GM12878 (cell line): ENCODE data around the gene KIRREL3. TPM values are rescaled to one million over a fixed set of nuclear protein-coding genes. Genes with fewer than 3 reads are reported as not detected.

ENCODE experiments used
- ATAC-seq: fragments of 200-7000 bp; cut with Tn5 transposase; 3 replicates; pipeline ENCODE4 v1.9.1; 2020; ENCODE audit warnings: mild to moderate bottlenecking, moderate library complexity
- BruUV-seq: library from RNA; stranded (reverse); fragments of 400-500 nt; replicated peaks from 2 replicates; lab custom pipeline; 2021; lab: Mats Ljungman, UMichigan
- CTCF ChIA-PET: fragments of 300-600 bp; sonication (Branson Sonifier 250); formaldehyde crosslinking; extraction: SDS; loops from one replicate; lab custom pipeline; 2021; ENCODE audit warnings: inconsistent platforms; lab: Yijun Ruan, JAX
- POLR2A ChIA-PET: fragments of 350-600 bp; formaldehyde crosslinking; extraction: SDS; loops from one replicate; lab custom pipeline; 2021; ENCODE audit warnings: inconsistent platforms; lab: Charles Lee
- RAD21 ChIA-PET: fragments of 300-600 bp; sonication (Branson Sonifier 250); formaldehyde crosslinking; loops from one replicate; lab custom pipeline; 2023; ENCODE audit warnings: antibody characterized with exemption; ENCODE audit not compliant: unreplicated experiment; lab: Charles Lee
- SMC1A ChIA-PET: fragments of 300-600 bp; sonication (Branson Sonifier 250); formaldehyde crosslinking; loops from one replicate; lab custom pipeline; 2023; ENCODE audit not compliant: unreplicated experiment, uncharacterized antibody; lab: Charles Lee
- DNase-seq: peaks from one replicate; pipeline ENCODE4 v3.0.0-alpha.2; 2011; ENCODE audit warnings: low read depth, low spot score
- FAIRE-seq: peaks from 3 replicates; lab custom pipeline; 2011; peaks lifted over from hg19 to GRCh38; lab: Jason Lieb, UNC
- H2AFZ ChIP-seq: 2 replicates; pipeline ENCODE4 v1.6.0; 2011; ENCODE audit warnings: low read depth, low read length, control low read depth; ENCODE audit not compliant: control insufficient read depth
- H3K27ac ChIP-seq: 2 replicates; pipeline ENCODE4 v1.5.1; 2011; ENCODE audit warnings: control low read depth; ENCODE audit not compliant: control insufficient read depth, insufficient read depth
- H3K27me3 ChIP-seq, 2 experiments: replicated peaks in 1 of 2; 2 replicates each; pipeline versions ENCODE4 v1.6.0 to v1.6.1; 2011; ENCODE audit warnings: low read length in 1 of 2; ENCODE audit not compliant: control insufficient read depth in 2 of 2, insufficient read depth in 2 of 2
- H3K36me3 ChIP-seq, 2 experiments: 2 replicates each; pipeline ENCODE4 v1.5.1; 2011; ENCODE audit warnings: low read length in 1 of 2; ENCODE audit not compliant: control insufficient read depth in 2 of 2, insufficient read depth in 2 of 2
- H3K4me1 ChIP-seq: 2 replicates; pipeline ENCODE4 v1.6.1; 2011; ENCODE audit warnings: mild to moderate bottlenecking, low read length, moderate library complexity, mixed read lengths; ENCODE audit not compliant: control insufficient read depth, insufficient read depth
- H3K4me2 ChIP-seq: 2 replicates; pipeline ENCODE4 v1.6.0; 2011; ENCODE audit warnings: control low read depth; ENCODE audit not compliant: control insufficient read depth, insufficient read depth
- H3K4me3 ChIP-seq: fragments of 200-600 bp; sonication (generic); 2 replicates; pipeline ENCODE4 v1.5.1; 2016
- H3K79me2 ChIP-seq: 2 replicates; pipeline ENCODE4 v1.6.0; 2011; ENCODE audit warnings: low read length; ENCODE audit not compliant: control insufficient read depth, insufficient read depth
- H3K9ac ChIP-seq: 2 replicates; pipeline ENCODE4 v1.8.0; 2011; ENCODE audit warnings: low read length, control low read depth, mixed read lengths; ENCODE audit not compliant: control insufficient read depth, insufficient read depth
- H3K9me3 ChIP-seq: replicated peaks from 3 replicates; pipeline ENCODE4 v1.5.1; 2011; ENCODE audit warnings: mild to moderate bottlenecking, low read length; ENCODE audit not compliant: control insufficient read depth, insufficient read depth
- H4K20me1 ChIP-seq: 2 replicates; pipeline ENCODE4 v1.6.0; 2011; ENCODE audit not compliant: control insufficient read depth, insufficient read depth
- CBFB ChIP-seq: IDR thresholded peaks from 2 replicates; pipeline ENCODE4 v1.6.1; 2016; ENCODE audit warnings: antibody characterized with exemption, low read depth
- EGR1 ChIP-seq, 2 experiments: IDR thresholded peaks; 1 replicate in 1 of 2; 2 replicates in 1 of 2; pipeline ENCODE4 v1.6.1; 2011 to 2012; ENCODE audit warnings: low read depth in 2 of 2, low read length in 2 of 2, borderline replicate concordance in 1 of 2, mild to moderate bottlenecking in 1 of 2, moderate library complexity in 1 of 2
- ESRRA ChIP-seq: IDR thresholded peaks from 2 replicates; pipeline ENCODE4 v1.6.1; 2012; ENCODE audit warnings: mild to moderate bottlenecking, low read length, improper control_type of control experiment
- GATAD2B ChIP-seq: fragments of 450-650 bp; conservative IDR thresholded peaks from 2 replicates; pipeline ENCODE4 v1.6.1; 2017; ENCODE audit warnings: low read depth, mild to moderate bottlenecking, moderate library complexity
- IKZF1 ChIP-seq: fragments of 450-650 bp; conservative IDR thresholded peaks from 2 replicates; pipeline ENCODE4 v1.6.1; 2017; ENCODE audit warnings: antibody characterized with exemption, mild to moderate bottlenecking
- MYC ChIP-seq: IDR thresholded peaks from 2 replicates; pipeline ENCODE4 v1.6.1; 2011; ENCODE audit warnings: mild to moderate bottlenecking, low read length, moderate library complexity, inconsistent platforms; ENCODE audit not compliant: insufficient read depth, insufficient replicate concordance, insufficient read length, severe bottlenecking
- POLR2AphosphoS2 ChIP-seq: IDR thresholded peaks from 2 replicates; pipeline ENCODE4 v1.6.1; 2011; ENCODE audit warnings: low read depth, mild to moderate bottlenecking, low read length, improper control_type of control experiment, moderate library complexity
- RCOR1 ChIP-seq: conservative IDR thresholded peaks from 2 replicates; pipeline ENCODE4 v1.6.1; 2012; ENCODE audit warnings: low read depth, low read length, improper control_type of control experiment
- RFX5 ChIP-seq: IDR thresholded peaks from 2 replicates; pipeline ENCODE4 v1.6.1; 2011; ENCODE audit warnings: low read depth, low read length, improper control_type of control experiment
- SKIL ChIP-seq: fragments of 450-650 bp; IDR thresholded peaks from 2 replicates; pipeline ENCODE4 v1.6.1; 2017; ENCODE audit warnings: mild to moderate bottlenecking, low read depth, inconsistent platforms; ENCODE audit not compliant: poor library complexity, severe bottlenecking
- STAT3 ChIP-seq: IDR thresholded peaks from 2 replicates; pipeline ENCODE4 v1.6.1; 2011; ENCODE audit warnings: low read depth, low read length, improper control_type of control experiment
- ZBED1 ChIP-seq: IDR thresholded peaks from 2 replicates; pipeline ENCODE4 v1.6.1; 2016; ENCODE audit warnings: borderline replicate concordance
- WGBS: methylation state at CpG from one replicate; pipeline ENCODE4 v1.1.6; 2016; ENCODE audit warnings: low lambda C conversion rate; ENCODE audit not compliant: insufficient replicate concordance, insufficient coverage; ENCODE audit errors: missing lambda C conversion rate; 5-methylcytosine and 5-hydroxymethylcytosine counted together
- in situ Hi-C: fragments of 300-500 bp; cut with MboI; formaldehyde crosslinking; loops from 9 replicates; pipeline ENCODE4 v1.14.3; 2018; ENCODE audit warnings: mixed read lengths
- intact Hi-C: fragments of 100-400 bp; cut with micrococcal nuclease; formaldehyde crosslinking; loops from one replicate; pipeline ENCODE4 v1.14.2; 2022; ENCODE audit not compliant: unreplicated experiment
- polyA plus RNA-seq, 11 experiments: library from polyadenylated mRNA; depleted of rRNA in 4 of 11; unstranded in 6 of 11; stranded (reverse) in 5 of 11; fragments of >200 nt; fragmentation: Nextera tagmentation in 4 of 11; fragmentation: Illumina TruSeq in 1 of 11; extraction: Ambion mirVana in 4 of 11; extraction: Trizol in 1 of 11; gene quantifications; 1 replicate in 1 of 11; 2 replicates in 10 of 11; pipeline versions ENCODE4 v1.2.1 to v1.2.3, GENCODE V29; 2011 to 2016; ENCODE audit warnings: inconsistent platforms in 2 of 11, missing spikeins in 2 of 11, low read depth in 1 of 11
- total RNA-seq, 4 experiments: library from RNA; depleted of rRNA in 3 of 4; stranded (reverse); fragments of >200 nt in 3 of 4; fragmentation: Illumina TruSeq in 1 of 4; extraction: Trizol in 1 of 4; gene quantifications; 2 replicates each; pipeline versions ENCODE4 v1.2.1 to v1.2.3, GENCODE V29; 2013 to 2021

The KIRREL3 gene
- total and polyA plus RNA-seq, 10 of the 15 experiments (the other 5 are each of a cell fraction or from before 2014, with no cell fraction given) = under 0.01 TPM; not detected in 9

- FAIRE-seq (no peak), DNase-seq (no peak), ATAC-seq (no peak)
- H4K20me1 ChIP-seq = no peaks in the 10 kb centered on the region
- no peak overlapping the region for H3K4me2 ChIP-seq
- intact Hi-C loops = loop anchor here (5.0 to 10.0 kb wide), 3 partner anchors 121 to 421 kb away; no protein-coding TSS in a partner anchor
- no peaks in the 10 kb centered on the region for H3K9me3 ChIP-seq
- ChIA-PET RAD21 (interaction anchor here (0.7 to 3.7 kb wide), 4 partner anchors 16 to 42 kb away, joined by 3 to 33 read pairs (median 4); no protein-coding TSS in a partner anchor), POLR2A (no interaction called here), SMC1A (interaction anchor here (7.9 kb wide), 1 partner anchor 38 kb away, joined by 79 read pairs; no protein-coding TSS in a partner anchor), CTCF (interaction anchor here (0.7 to 6.5 kb wide), 5 partner anchors 15 to 630 kb away, joined by 3 to 125 read pairs (median 4); no protein-coding TSS in a partner anchor)
- no TSS peak for BruUV-seq
- no peaks in the 10 kb centered on the region; a peak in 1 of 4 replicates for H3K27me3 ChIP-seq
- no peaks in the 10 kb centered on the region for H3K36me3 ChIP-seq
- no peaks in the 10 kb centered on the region for H3K4me1 ChIP-seq
- no peak overlapping the region for H2AFZ ChIP-seq
- H3K4me3 ChIP-seq = no peak overlapping the region
- WGBS = 24% methylated on average over 7 of the region's 7 CpGs
- TF ChIP-seq CBFB = no peak
- TF ChIP-seq GATAD2B = no peak
- TF ChIP-seq IKZF1 = no peak
- no peak for TF ChIP-seq ZBED1
- no peak for TF ChIP-seq EGR1 (IDR thresholded peaks at IDR 0.05; ENCODE audit: borderline replicate concordance in 1 of 2, low read depth in 2 of 2, low read length in 2 of 2)
- no peak for TF ChIP-seq POLR2AphosphoS2
- TF ChIP-seq RFX5 = no peak
- no peak for TF ChIP-seq STAT3
- no peak for TF ChIP-seq RCOR1
- no peak for TF ChIP-seq ESRRA
- TF ChIP-seq MYC = no peak
- no peak for TF ChIP-seq SKIL
- no peak overlapping the region for H3K9ac ChIP-seq
- H3K79me2 ChIP-seq = no peaks in the 10 kb centered on the region
- in situ Hi-C loops = loop anchor here (10.0 kb wide), 2 partner anchors 541 to 1051 kb away; no protein-coding TSS in a partner anchor
- H3K27ac ChIP-seq = no peak overlapping the region
Measured at GRCh38 chr11:126444072-126444471, 556.5 kb downstream of the KIRREL3 start.
